C4-2B (cell line): ENCODE data around the gene DPP6.

Experiments
- CTCF ChIP-seq: fragments of 450-650 bp; conservative IDR thresholded peaks from 2 replicates; pipeline ENCODE4 v1.5.1; 2017; ENCODE audit warnings: mild to moderate bottlenecking
- ZFX ChIP-seq: fragments of 450-650 bp; IDR thresholded peaks from 2 replicates; pipeline ENCODE4 v1.6.1; 2017

GRCh38 chr7:154928136-154929005 is 876.2 kb downstream of the DPP6 start:
- TF ChIP-seq CTCF (no peak), ZFX (no peak)
